Measurements from ENCODE around the gene STK17B.
A peak's percentile ranks its signal among the peaks of the same experiment; 100 is the strongest.

The STK17B gene

DNA sequence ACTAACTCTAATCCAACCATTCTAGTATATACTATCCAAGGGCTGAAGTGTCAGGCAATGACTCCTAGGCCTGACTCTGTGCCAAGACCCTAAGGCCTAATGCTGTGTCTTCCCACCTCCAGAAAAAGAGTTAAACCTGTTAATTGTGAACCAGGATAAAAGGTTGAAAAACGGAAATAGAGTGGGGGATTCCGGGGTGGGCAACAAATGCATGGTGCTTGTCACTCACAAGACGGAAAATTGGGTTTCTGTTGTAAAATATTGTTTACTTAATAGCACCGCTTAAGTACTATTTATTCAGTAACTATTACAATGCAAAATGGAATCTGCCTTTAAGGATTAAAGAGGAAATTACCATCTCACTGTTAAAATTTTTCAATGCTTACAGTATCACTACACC, 3.2 kb downstream of the STK17B start:
- Histone ChIP-seq H3K27me3 (replicated peaks) (no peaks in the 10 kb centered on the region), H3K36me3 (replicated peaks) (peaks cover 3% of the 10 kb centered on the region), H3K4me3 (ENCODE audit: low read depth, low read length) (peak overlapping the region; percentile 91), H3K27ac (peak overlapping the region; percentile 83)
- TF ChIP-seq, protein P1, sequence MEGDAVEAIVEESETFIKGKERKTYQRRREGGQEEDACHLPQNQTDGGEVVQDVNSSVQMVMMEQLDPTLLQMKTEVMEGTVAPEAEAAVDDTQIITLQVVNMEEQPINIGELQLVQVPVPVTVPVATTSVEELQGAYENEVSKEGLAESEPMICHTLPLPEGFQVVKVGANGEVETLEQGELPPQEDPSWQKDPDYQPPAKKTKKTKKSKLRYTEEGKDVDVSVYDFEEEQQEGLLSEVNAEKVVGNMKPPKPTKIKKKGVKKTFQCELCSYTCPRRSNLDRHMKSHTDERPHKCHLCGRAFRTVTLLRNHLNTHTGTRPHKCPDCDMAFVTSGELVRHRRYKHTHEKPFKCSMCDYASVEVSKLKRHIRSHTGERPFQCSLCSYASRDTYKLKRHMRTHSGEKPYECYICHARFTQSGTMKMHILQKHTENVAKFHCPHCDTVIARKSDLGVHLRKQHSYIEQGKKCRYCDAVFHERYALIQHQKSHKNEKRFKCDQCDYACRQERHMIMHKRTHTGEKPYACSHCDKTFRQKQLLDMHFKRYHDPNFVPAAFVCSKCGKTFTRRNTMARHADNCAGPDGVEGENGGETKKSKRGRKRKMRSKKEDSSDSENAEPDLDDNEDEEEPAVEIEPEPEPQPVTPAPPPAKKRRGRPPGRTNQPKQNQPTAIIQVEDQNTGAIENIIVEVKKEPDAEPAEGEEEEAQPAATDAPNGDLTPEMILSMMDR (IDR thresholded peaks at IDR 0.05; ENCODE audit: low read depth, low read length, missing control alignments): no peak
- DNase-seq: peak; percentile 57
- in situ Hi-C loops (cut with HindIII; ENCODE audit: low pct_ligation_motif_present, low sequenced_read_pairs): no loop called here

DNA sequence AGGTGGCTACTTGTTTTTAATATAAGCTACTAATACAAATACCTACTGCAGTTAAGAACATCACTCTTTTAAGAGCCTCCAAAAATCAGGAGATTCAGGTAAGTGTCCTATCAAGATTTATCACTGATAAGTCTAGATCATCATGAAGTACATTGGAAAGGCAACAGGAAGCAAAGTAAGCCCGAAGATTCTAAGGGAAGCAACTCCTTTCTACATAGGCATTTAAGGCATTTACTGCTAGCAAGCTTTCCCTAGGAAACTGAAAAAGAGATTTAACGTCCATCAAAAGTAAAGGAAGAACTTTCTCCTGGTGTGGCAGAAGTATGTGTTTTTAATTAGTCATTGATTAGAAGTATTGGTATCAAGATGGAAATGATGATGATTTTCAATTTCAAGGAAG, 3.7 kb downstream of the STK17B start:
- Histone ChIP-seq H3K27me3 (replicated peaks) (no peaks in the 10 kb centered on the region), H3K27ac (peak overlapping the region; percentile 83), H3K4me3 (ENCODE audit: low read depth, low read length) (peak overlapping the region; percentile 3), H3K36me3 (replicated peaks) (peaks cover 7% of the 10 kb centered on the region)
- DNase-seq: no peak
- in situ Hi-C loops (cut with HindIII; ENCODE audit: low pct_ligation_motif_present, low sequenced_read_pairs): no loop called here
- TF ChIP-seq, protein P1 (IDR thresholded peaks at IDR 0.05; ENCODE audit: low read depth, low read length, missing control alignments): no peak

DNA sequence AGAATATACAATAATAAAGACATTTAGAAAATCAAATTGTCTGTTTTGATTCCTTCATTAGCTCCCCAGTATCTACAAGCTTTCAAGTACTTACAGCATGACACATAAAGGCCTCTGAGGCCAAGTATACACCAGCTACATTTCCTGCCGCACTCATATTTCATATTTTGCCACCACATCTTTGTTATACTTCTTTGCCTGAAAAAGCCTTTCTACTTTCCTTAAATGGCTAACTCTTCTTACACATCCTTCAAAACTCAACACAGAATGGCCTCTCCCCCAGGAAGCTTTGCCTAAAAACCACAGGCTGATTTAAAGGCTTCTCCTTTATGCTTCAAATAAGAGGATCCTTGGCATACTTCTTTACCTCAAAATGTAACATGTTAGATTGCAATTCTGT, 4.5 kb downstream of the STK17B start:
- Histone ChIP-seq H3K27ac (peak overlapping the region; percentile 83), H3K27me3 (replicated peaks) (no peaks in the 10 kb centered on the region), H3K36me3 (replicated peaks) (peaks cover 11% of the 10 kb centered on the region), H3K4me3 (ENCODE audit: low read depth, low read length) (peak overlapping the region; percentile 18)
- peak; percentile 77 for DNase-seq
- in situ Hi-C loops (cut with HindIII; ENCODE audit: low pct_ligation_motif_present, low sequenced_read_pairs): no loop called here
- TF ChIP-seq, protein P1 (IDR thresholded peaks at IDR 0.05; ENCODE audit: low read depth, low read length, missing control alignments): no peak

DNA sequence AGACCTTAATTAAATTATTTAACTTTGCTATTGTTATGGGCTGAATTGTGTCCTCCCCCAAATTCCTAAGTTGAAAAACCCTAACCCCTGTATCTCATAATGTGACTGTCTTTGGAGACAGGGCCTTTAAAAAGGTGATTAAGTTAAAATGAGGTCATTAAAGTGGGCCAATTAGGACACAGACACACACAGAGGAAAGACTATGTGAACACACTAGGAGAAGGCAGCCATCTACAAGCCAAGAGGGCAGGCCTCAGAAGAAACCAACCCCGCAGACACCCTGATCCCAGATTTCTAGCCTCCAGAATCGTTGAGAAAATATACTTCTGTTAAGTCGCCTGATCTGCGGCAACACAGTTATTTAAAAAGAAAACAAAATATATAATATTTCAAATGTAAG, 6.4 kb downstream of the STK17B start:
- Histone ChIP-seq H3K4me3 (ENCODE audit: low read depth, low read length) (no peak overlapping the region), H3K36me3 (replicated peaks) (peaks cover 12% of the 10 kb centered on the region), H3K27me3 (replicated peaks) (no peaks in the 10 kb centered on the region), H3K27ac (no peak overlapping the region)
- in situ Hi-C loops (cut with HindIII; ENCODE audit: low pct_ligation_motif_present, low sequenced_read_pairs): no loop called here
- TF ChIP-seq, protein P1 (IDR thresholded peaks at IDR 0.05; ENCODE audit: low read depth, low read length, missing control alignments): no peak
- no peak for DNase-seq

DNA sequence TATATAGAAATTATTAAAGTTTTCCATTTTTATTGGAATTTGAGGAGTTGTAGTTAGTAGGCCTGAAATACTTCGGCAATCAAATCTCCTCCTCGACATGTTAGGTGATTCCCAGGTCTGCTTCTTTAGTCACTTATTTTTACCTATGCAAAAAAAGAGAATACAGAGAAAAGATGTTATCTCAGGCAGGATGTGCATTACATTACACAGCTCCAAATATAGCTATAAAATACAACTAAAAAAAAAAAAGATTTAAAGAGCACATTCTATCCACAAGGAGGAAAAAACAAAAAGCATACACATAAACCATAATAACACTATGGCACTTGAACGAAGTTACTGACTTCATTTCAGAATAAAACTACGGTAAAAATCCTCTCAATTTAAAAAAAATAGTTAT, 8.1 kb downstream of the STK17B start:
- DNase-seq: no peak
- TF ChIP-seq, protein P1 (IDR thresholded peaks at IDR 0.05; ENCODE audit: low read depth, low read length, missing control alignments): no peak
- in situ Hi-C loops (cut with HindIII; ENCODE audit: low pct_ligation_motif_present, low sequenced_read_pairs): no loop called here
- Histone ChIP-seq H3K27ac (no peak overlapping the region), H3K36me3 (replicated peaks) (peaks cover 12% of the 10 kb centered on the region), H3K4me3 (ENCODE audit: low read depth, low read length) (no peak overlapping the region), H3K27me3 (replicated peaks) (no peaks in the 10 kb centered on the region)

DNA sequence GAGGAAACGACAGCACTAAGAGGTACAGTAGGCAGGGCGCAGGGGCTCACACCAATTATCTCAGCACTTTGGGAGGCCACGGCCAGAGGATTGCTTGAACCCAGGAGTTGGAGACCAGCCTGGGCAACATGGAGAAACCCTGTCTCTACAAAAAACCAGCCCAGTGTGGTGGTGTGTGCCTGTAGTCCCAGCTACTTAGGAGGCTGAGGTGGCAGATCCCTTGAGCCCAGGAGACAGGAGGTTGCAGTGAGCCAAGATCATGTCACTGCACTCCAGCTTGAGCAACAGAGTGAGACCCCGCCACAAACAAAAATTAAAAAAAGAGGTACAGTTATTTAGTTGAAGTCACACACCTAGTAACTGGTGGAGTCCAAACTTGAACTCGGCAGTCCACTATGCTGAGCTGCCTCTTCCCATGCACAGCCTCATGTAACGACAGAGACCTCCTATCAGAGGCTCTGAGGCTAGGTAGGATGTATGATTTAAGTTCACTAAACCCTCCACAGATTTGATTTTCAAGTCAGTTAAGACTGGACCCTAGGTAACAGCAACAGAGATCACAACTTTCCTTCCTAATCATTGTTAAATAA, 8.7 kb downstream of the STK17B start:
- no peak overlapping the region for H3K4me3 ChIP-seq (ENCODE audit: low read depth, low read length)
- no peak overlapping the region for H3K27ac ChIP-seq
- no peaks in the 10 kb centered on the region for H3K27me3 ChIP-seq (replicated peaks)
- TF ChIP-seq, protein P1 (IDR thresholded peaks at IDR 0.05; ENCODE audit: low read depth, low read length, missing control alignments): no peak
- H3K36me3 ChIP-seq (replicated peaks): peaks cover 12% of the 10 kb centered on the region
- in situ Hi-C loops (cut with HindIII; ENCODE audit: low pct_ligation_motif_present, low sequenced_read_pairs): no loop called here
- DNase-seq: no peak
